ENCODE data around the gene MRPL54.

MRPL54 gene

DNA sequence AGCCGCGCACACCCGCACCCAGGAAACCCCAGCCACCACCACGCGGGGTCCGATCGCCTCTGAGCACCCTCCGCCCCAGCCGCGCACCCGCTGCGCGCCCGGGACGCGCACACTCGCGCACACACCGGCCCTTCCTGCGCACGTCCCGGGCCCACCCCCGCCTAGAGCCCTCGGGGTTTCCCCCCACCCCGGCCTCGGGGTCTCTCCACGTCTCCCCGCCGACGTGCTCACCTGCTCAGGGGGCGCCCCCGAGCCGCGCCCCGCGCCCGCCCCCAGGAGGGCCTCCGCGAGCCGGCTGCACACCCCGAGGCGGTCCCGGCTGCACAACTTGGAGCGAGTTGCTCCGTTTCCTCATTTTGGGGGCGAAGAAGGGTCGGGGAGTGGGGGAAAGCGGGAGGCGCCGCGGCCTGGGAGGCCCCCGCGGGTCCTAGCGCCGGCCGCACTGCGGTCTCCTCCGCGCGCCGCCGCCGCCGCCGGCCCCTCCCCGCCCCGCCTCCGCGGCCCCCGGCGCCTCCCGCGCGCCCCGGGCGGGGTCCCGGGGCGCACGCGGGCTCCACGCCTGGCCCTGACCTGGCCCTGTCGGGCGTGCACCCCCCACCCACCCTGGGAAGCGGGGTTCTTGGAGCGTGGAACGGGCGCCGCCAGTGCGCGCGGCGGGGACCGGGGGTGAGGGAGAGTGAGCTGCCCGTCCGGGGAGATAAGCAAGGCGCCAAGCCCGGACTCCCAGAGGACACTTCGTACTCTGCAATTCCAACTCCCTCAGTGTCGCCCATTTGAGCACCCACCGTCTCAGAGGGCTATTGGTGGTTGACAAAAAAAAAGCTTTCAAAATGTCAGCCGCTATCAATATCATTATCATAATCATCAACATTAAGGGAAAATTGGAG, 23.7 kb downstream of the MRPL54 start, which contains the start of gene MATK:
TSS of gene MATK (minus strand) at position 444 of the 887 bp plus-strand sequence. CDS start 1,246 bp downstream, outside the sequence.
- no peak for DNase-seq

DNA sequence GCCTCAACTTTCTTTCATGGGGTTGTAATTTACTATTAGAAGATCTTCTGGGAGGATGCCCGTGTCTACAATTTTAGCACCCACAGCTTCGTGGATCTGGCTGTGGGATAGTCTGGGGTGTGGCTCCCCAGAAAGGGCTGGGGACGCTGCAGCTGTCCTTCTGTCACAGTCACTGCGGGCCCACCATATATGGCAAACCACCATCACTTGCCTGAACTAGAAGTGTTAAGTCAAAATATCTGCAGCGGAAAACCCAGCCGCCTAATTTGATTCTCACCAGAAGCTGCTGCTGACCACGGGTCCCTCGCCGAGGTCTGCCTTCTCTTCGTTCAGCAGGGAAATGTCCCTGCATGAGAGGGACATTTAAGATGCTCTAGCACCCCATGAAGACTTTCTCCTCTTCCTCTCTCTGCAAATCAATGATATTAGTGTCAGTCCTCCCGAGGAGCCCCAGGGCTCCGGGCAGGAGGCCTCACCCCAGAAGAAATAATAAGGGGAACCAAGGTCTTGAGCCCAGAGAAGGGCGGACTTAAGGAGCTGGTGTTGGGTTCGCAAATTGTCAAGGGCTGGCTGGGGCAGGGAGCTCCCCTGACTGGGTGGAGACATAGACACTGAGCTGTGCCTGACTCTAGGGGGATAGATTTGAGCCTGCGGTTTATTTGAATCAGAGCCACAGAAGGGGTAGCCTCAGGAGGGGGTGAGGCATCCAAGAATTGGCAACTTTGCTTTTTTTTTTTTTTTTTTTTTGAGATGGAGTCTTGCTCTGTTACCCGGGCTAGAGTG, 26.7 kb downstream of the MRPL54 start:
- DNase-seq, result no peak

DNA sequence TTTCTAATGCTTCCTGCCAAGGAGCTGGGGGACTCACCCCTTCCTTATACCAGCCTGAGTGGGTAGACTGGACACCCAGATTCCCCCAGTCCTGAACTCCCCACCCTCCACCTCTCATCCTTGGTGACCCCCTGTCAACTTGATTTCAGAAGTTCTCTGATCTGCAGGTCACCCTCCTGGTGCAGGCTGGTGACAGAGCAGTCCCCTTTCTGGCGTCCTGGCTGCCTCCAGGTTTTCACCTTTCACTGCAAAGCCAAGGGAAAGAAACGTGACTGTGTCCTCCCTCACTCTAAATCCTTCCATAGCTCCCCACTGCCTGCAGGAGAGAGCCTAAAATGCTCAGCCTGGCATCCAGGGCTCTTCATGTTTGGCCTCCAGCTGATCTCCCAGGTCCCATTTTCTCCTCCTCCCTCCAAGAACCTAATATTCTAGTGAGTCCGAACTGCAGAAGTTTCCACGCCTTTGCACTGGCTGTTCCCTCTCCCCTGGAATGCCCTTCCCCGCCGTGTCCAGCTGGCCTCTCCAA, 27.8 kb downstream of the MRPL54 start:
- DNase-seq, result no peak

DNA sequence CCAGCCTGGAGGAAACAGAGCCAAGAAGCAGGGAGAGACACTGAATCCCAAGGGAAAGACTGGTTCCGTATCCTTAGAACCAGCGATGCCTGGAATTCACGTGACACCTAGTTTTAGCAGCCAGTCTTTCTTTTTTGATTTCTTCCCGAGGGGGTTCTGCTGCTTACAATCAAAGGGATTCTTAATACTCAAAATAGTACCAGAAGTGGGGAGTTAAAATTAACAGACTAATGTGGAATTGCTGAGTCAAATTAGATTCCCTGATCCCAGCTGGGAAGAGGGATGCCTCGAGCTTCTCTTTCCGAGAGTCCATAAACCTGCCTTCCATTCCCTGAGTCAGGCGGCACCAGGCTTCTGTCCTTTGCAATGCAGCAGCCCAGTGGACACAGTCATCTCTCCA, 28.5 kb downstream of the MRPL54 start:
- no peak for DNase-seq

DNA sequence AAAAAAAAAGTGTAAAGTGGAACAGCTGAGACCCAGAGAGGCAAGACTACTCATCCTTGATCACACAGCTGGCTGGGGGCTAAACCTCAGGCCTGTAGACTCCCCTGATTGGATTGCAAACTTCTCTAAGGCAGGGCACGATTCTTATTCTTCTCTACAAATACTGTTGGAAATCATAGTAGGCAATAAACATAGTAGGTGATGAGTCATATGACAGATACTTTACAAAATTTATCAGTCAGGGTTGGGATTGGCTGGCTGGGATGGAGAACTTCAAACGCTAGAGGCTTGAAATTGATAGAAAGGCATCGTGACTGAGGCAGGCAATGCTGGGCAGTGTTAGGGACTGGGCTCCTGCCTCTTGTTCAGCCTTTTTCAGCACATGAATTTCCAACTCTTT, 29.6 kb downstream of the MRPL54 start:
- DNase-seq, result no peak

DNA sequence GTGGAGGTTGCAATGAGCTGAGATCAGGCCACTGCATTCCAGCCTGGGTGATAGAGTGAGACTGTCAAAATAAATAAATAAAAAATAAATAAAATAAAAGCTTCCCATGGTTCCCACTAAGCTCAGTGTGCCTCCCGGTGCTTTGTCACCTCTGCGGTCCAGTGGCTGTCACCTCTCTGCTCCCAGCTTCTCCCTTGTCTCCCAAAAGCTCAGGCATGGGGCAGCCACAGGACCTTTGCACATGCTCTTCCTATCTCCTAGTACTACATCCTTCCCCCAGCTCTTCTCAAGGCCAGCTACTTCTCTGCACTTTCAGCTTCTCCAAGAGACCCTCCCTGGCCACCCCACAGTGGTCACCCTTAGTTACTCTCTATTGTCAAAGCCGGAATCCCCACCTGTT, 31.3 kb downstream of the MRPL54 start:
- DNase-seq, result no peak

DNA sequence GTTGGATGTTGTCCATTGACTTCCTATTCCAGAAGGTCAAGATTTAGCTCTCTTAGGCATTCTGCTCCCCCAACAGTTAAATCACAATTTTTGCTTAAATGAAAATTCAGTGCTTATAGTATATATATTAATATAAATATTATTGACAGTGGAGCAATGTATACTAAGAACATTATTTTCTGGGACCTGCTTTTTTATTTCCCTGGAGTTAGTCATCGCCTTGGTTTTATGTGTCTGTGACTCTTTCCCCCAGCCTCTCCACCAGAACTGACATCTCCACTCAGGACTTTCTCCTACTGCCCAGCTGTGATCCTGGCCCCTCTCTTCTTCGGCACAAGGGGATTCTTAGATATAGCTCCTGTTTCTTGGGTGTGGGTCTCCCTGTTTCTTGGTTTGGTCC, 33.9 kb downstream of the MRPL54 start:
- DNase-seq, result no peak

DNA sequence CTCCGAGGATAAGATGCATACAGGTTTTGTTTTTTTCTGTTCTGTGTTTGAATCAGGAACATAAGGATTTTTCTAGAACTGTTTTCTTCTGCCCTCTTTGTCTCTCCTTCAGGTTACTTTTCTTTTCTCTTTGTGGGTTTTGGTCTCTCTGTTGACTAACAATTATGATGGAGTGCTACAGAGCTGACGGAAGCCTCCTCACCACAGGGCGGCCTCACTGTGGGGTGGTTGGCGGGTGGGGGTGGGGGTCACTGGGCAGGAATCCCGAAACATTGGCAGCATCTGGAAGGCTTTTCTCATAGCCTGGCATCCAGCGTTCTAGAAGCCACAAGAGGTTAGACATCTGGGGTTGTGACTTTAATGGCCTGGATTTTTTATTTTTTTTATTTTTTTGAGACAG, 35.7 kb downstream of the MRPL54 start:
- no peak for DNase-seq

DNA sequence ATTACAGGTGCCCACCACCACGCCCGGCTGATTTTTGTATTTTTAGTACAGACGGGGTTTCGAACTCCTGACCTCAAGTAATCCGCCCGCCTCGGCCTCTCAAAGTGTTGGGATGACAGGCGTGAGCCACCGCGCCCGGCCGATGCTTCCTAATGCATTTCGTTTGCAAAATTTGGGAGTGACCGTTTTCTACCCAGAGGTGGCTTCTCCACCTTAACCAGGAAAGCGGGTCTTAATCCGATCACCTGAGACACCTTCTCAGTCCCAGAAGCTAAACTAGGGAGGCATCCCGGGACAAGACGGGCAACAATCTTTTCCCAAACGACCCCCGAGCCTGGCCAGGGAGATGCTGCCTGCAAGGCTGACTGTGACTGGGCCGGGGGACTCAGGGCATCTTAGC, 38.5 kb downstream of the MRPL54 start:
- DNase-seq, result no peak

DNA sequence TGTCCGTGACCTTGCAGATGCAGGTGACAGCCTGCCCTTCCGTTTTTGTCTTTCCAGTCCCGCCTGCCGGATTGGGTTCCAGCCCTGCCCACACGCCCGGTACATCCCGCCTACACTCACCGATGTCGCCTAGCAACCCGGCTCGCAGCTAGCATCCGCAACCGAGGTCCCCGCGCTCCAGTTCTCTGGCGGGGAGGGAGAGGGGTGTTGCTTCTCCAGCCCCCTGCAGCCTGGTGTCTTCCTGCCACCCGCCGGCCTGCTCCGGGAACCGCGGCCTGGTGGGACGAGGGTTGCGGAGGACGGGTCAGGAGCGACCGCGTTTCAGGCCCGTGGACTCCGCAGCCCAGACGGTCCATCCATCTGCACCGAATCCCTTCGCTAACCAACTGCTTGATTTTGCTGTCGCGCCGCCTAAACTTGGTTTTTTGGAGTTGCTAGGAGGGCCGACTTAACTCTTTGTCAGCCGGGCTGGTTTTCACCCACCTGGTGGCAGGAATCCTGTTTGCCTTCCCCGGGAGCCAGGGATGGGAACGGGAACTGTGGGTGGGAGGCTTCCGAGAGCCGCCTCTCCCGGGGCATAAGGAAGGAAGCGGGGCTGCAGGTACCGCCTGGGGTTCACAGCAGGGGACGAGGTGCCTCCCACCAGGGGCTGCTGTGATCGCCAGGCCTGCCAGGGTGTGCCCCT, 39.1 kb downstream of the MRPL54 start:
- DNase-seq, result peak; percentile 11

DNA sequence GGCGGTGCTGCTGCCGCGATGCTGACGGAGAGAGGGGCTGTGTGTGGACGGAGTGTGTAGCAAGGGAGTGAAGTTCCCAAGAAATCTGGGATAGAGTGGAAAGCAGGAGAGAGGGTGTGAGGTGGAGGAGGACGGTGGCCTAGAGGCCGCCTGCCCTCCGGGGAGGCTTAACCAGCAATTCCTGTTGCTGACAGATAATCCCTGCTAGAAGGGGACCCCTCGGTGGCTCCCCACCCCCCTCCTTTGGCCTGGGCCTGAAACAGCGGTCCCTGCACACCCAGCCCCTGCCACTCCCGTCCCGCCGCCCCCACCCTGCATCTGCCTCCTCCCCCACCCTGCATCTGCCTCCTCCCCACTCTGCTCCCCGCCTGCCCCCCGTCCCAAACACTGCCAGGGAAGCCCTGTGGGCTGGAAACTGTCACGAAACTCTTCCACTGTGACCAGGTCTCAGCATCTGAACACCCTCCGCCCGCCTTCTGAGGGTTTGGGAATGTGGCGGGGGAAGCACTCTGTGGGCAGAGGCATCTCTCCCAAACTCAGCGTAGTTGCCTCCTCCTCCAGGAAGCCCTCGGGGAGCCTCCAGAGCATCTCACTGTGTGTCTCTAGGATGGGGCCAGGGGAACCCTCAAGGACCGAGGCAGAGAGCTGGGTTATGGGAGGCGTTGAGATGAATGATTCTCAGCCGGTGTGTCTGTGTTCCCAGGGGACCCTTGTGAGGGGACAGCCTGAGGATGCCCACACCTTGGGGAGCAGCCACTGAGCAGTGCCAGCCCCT, 40.8 kb downstream of the MRPL54 start:
- DNase-seq, result no peak

DNA sequence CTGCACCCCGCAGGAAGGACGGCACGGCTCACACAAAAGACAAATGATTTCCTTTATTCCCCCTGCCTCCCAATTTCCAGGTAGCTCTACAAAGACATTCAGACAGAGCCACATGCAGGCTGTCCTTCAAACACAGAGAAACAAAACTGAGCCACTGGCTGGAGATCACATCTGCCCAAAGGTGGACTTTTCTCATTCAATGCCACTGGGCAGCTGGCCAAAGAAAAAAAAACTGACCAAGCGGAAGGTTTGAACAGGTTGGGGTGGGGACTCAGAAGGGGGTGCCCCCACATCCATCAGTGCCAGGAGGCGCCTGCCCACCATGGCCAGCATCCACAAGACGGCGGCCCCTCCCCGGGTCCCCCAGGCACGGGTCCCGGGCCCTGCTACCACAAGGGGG, 41.5 kb downstream of the MRPL54 start:
- DNase-seq, result no peak

DNA sequence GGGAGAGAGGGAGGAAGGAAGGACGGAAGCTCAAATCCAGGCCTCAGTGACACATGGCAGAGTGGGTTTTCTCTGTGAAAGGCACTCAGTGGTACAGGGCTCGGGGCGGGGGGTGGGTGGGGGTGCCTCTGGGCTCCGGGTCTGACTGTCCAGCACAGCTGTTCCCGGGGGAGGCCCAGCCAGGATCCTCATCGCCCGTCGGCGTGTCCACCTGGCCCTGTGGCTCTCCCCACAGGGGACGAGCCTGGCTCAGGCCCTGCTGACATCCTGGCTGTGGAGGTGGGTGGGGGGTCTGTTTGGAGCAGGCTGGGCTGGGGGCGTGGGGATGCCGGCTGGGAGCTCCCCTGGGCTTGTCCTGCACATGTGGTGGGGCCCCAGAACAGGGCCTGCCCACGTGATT, 41.9 kb downstream of the MRPL54 start:
- no peak for DNase-seq

DNA sequence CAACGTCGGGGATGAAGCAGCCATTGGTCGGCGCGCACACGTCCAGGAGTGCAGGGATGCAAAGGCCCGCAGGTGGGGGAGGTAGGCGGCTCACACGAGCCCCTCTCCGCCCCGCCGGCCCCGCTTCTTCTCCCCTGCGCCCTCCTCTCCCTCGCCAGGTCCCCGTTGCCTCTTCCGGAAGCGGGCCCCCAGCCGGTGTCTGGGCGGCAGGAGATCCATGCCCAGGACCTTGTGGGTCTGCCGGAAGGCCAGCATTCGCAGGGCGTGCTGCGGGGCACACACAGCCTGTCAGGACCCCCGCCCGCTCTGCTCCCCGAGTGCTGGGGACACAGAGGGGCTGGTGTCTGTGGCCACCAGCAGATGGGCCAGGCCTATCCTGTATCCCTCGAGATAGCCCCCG, 43.4 kb downstream of the MRPL54 start:
- DNase-seq, result no peak

DNA sequence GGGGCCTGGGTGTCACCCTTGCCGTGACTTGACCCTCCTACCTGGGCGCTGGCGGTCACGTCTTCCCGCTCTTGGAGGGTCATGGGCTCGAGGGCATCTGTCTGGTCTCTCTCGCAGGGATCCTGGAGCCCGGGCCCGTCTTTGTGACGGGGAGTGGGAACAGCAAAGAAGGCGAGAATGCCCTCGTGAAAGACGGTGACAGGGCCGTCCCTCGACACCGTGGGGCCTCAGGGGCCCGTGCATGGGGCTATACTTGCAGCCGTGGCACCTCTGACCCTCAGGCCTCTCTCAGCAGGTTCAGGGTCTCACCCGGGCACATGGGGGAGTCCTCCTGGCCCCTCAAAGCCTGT, 44.6 kb downstream of the MRPL54 start:
- DNase-seq, result no peak

DNA sequence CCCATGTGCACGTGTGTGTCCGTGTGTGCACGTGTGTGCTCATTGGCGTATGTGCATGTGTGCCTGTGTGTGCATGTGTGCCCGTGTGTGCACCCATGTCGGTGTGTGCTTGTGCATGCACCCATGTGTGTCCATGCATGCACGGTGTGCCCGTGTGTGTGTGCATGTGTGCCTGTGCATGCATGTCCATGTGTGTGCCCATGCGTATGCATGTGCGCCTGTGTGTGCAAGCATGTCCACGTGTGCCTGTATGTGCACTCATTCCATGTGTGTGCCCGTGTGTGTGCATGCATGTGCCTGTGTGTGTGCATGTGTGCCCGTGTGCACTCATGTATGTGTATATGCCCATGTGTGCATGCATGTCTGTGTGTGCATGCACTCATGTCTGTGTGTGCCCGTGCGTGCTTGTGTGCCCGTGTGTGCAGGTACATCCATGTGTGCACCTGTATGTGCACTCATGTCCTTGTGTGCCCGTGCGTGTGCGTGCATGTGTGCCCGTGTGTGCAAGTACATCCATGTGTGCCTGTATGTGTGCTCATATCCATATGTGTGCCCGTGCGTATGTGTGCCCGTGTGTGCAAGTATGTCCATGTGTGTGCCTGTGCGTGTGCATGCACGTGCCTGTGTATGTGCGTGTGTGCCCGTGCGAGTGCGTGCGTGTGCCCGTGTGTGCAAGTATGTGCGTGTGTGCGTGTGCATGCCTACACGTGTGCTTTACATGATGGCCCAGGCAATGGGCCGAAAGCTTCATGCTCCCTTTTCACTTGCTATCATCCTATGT, 45.3 kb downstream of the MRPL54 start:
- DNase-seq, result no peak

DNA sequence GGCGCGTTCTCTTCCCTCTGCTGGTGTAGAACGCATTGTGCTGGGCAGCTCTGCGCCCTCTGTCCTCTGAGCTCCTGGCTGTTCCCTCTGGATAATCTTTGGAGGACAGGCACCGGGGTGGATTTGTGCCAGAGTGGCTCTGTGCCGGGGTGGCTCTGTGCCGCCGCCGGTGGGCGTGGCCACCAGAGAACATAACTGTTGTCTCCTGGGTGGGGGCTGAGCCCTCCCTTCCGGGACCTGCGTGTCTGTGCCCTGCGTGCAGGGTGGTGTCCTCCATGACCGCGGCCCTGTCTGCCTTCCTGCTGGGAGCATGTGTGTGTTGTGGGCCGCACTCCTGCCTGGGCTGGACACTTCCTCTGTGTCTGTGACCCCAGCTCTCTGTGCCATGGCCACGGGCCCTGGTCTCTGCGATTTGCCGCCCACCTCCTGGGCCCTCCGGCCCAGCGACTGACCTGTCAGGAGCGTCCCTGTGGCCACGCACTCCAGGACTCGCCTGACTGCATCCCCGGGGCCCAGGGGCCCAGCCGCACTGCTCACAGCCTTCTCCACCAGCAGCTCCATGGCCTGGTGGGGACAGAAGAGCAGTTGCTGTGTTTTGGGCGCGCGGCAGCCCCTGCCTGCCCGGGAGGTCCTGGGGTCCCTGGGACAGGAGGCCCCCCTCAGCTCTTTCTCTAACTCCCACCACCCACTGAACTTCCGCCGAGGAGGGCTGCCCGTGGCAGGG, 46.1 kb downstream of the MRPL54 start:
- DNase-seq, result no peak

DNA sequence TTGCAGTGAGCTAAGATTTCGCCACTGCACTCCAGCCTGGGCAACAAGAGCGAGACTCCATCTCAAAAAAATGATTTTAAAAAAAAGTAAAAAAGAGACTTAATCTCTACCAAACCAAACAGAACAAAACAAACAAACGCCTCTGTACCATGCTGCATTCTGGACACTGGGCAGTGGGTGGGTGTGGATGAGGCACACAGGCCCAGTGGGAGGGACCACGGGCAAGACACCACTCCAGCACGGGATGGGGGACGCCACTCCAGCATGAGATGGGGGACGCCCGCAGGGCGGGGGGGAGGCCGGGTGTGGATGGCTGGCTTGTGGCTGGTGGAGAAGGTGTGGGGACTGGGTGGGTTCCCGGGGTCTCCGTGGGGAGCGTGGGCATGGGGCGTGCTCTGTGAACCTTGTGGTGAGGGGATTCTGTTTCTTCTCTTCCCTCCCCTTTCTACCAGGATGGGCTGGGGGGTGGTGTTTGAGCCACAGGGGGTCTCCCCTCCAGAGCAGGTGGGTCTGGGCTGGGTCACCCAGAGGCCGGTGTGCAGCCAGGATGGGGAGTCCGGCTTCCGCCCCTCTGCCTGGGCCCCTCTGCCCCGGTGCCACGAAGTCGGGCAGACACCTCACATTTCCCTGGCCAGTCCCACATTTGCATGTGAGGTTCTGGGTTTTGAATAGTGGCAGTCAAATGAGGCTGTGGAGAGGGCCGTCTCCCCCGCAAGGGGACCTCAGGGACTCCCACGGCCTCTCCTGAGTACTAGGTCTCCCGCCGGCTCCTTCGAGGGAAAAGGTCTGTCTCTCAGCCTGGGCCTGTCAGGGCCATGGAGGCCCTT, 47.6 kb downstream of the MRPL54 start:
- DNase-seq, result no peak

DNA sequence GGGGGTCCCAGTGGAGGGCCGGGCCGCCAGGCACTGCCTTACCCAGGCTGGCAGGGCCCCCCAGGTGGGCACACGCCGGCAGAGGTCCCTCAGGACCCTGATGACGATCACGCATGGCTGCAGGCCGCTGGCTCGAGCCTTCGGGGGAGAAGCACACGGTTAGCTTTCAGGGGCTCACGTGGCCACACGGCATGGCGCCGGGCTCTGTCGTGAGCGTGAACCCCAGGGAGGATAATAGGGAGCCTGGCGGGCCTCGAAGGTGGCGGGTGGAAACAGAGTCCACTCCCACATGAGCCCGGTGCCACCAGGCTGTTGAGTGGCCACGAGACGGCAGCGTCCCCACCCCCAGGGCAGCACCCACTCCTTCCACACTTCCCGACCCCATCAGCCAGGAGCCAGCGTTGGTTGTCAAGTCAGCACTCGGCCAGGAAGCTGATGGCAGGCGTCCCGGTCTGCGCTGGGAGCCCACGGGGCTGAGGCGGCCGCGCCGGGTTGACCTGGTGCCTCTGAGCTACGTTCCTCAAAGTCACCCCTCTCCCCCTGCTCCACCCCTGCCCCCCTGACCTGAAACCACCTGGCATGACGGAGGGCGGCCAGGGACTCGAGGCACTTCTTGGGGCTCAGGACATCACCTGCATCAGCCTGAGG, 48.4 kb downstream of the MRPL54 start:
- DNase-seq, result no peak

All from NCI-H774 (cell line).